Measurements from ENCODE around the gene CBL. TPM values are rescaled to one million over a fixed set of nuclear protein-coding genes. Genes with fewer than 3 reads are reported as not detected.

CBL gene
- total RNA-seq, 3 donors from 2014 or later: 18.7 to 19.6 (median 19.5) TPM

GRCh38 chr11:119314726-119315125, 108.6 kb downstream of the CBL start:
- peak overlapping the region; percentile 71 for H3K4me3 Mint-ChIP-seq
- DNase-seq: no peak
- peaks cover 19% of the 10 kb centered on the region for H3K4me1 Mint-ChIP-seq (ENCODE audit: low read depth)
- no peaks in the 10 kb centered on the region for H3K9me3 Mint-ChIP-seq
- H3K36me3 Mint-ChIP-seq (ENCODE audit: insufficient read depth): peaks cover 1% of the 10 kb centered on the region
- peaks cover 16% of the 10 kb centered on the region for H3K27me3 Mint-ChIP-seq (ENCODE audit: low read depth)
- no peak for ATAC-seq

- Mint-ChIP-seq H3K4me1 (ENCODE audit: low read depth) (peaks cover 20% of the 10 kb centered on the region), H3K27me3 (ENCODE audit: low read depth) (peaks cover 16% of the 10 kb centered on the region), H3K9me3 (no peaks in the 10 kb centered on the region), H3K36me3 (ENCODE audit: insufficient read depth) (no peaks in the 10 kb centered on the region), H3K4me3 (peak overlapping the region; percentile 71)
- DNase-seq (peak; percentile 51), ATAC-seq (peak; percentile 65 to 70)
These were observed 109.2 kb downstream of the CBL start for GRCh38 chr11:119315131-119316015.

- DNase-seq (no peak), ATAC-seq (peak in 1 of 2 donors; percentile 12)
- no peaks in the 10 kb centered on the region for H3K36me3 Mint-ChIP-seq (ENCODE audit: insufficient read depth)
- no peaks in the 10 kb centered on the region for H3K9me3 Mint-ChIP-seq
- H3K4me1 Mint-ChIP-seq (ENCODE audit: low read depth): peaks cover 20% of the 10 kb centered on the region
- H3K4me3 Mint-ChIP-seq: peak overlapping the region; percentile 71
- peaks cover 16% of the 10 kb centered on the region for H3K27me3 Mint-ChIP-seq (ENCODE audit: low read depth)
These were observed 110.0 kb downstream of the CBL start for GRCh38 chr11:119316016-119316728.

- DNase-seq (no peak), ATAC-seq (no peak)
- Mint-ChIP-seq H3K36me3 (ENCODE audit: insufficient read depth) (no peaks in the 10 kb centered on the region), H3K9me3 (no peaks in the 10 kb centered on the region), H3K4me3 (peak within 1 kb of the TSS; percentile 71), H3K27me3 (ENCODE audit: low read depth) (peaks cover 16% of the 10 kb centered on the region), H3K4me1 (ENCODE audit: low read depth) (peaks cover 24% of the 10 kb centered on the region)
These were observed 110.8 kb downstream of the CBL start, which contains the start of gene MCAM for GRCh38 chr11:119316729-119317591. TSS of gene MCAM (minus strand) at chr11:119317130. CDS start at chr11:119317101, 29 bp downstream.

GRCh38 chr11:119317592-119318239, 111.6 kb downstream of the CBL start:
- peaks cover 16% of the 10 kb centered on the region for H3K27me3 Mint-ChIP-seq (ENCODE audit: low read depth)
- no peaks in the 10 kb centered on the region for H3K9me3 Mint-ChIP-seq
- peaks cover 26% of the 10 kb centered on the region for H3K4me1 Mint-ChIP-seq (ENCODE audit: low read depth)
- no peak overlapping the region for H3K4me3 Mint-ChIP-seq
- ATAC-seq (no peak), DNase-seq (no peak)
- H3K36me3 Mint-ChIP-seq (ENCODE audit: insufficient read depth): no peaks in the 10 kb centered on the region

GRCh38 chr11:119318240-119319135, 112.3 kb downstream of the CBL start:
- Mint-ChIP-seq H3K4me1 (ENCODE audit: low read depth) (peaks cover 26% of the 10 kb centered on the region), H3K4me3 (peak overlapping the region; percentile 4), H3K27me3 (ENCODE audit: low read depth) (peaks cover 16% of the 10 kb centered on the region), H3K9me3 (no peaks in the 10 kb centered on the region), H3K36me3 (ENCODE audit: insufficient read depth) (no peaks in the 10 kb centered on the region)
- ATAC-seq: no peak
- no peak for DNase-seq

- H3K9me3 Mint-ChIP-seq: no peaks in the 10 kb centered on the region
- ATAC-seq: no peak
- peaks cover 16% of the 10 kb centered on the region for H3K27me3 Mint-ChIP-seq (ENCODE audit: low read depth)
- peaks cover 26% of the 10 kb centered on the region for H3K4me1 Mint-ChIP-seq (ENCODE audit: low read depth)
- no peak for DNase-seq
- no peaks in the 10 kb centered on the region for H3K36me3 Mint-ChIP-seq (ENCODE audit: insufficient read depth)
- H3K4me3 Mint-ChIP-seq: peak overlapping the region; percentile 15
These were observed 113.1 kb downstream of the CBL start for GRCh38 chr11:119319136-119319699.

- Mint-ChIP-seq H3K36me3 (ENCODE audit: insufficient read depth) (no peaks in the 10 kb centered on the region), H3K27me3 (ENCODE audit: low read depth) (peaks cover 16% of the 10 kb centered on the region), H3K4me1 (ENCODE audit: low read depth) (peaks cover 26% of the 10 kb centered on the region), H3K4me3 (peak overlapping the region; percentile 70), H3K9me3 (no peaks in the 10 kb centered on the region)
- ATAC-seq: no peak
- no peak for DNase-seq
These were observed 113.6 kb downstream of the CBL start for GRCh38 chr11:119319700-119320239.

GRCh38 chr11:119320240-119320775, 114.2 kb downstream of the CBL start:
- Mint-ChIP-seq H3K36me3 (ENCODE audit: insufficient read depth) (no peaks in the 10 kb centered on the region), H3K4me3 (no peak overlapping the region)

GRCh38 chr11:119320776-119321524, 114.8 kb downstream of the CBL start:
- Mint-ChIP-seq H3K27me3 (ENCODE audit: low read depth) (peaks cover 10% of the 10 kb centered on the region), H3K36me3 (ENCODE audit: insufficient read depth) (no peaks in the 10 kb centered on the region), H3K9me3 (no peaks in the 10 kb centered on the region), H3K4me3 (peak overlapping the region; percentile 79), H3K4me1 (ENCODE audit: low read depth) (peaks cover 22% of the 10 kb centered on the region)
- peak; percentile 64 to 66 for ATAC-seq
- DNase-seq: peak; percentile 30

More at GRCh38 chr11:119320240-119320775, 114.2 kb downstream of the CBL start:
- H3K9me3 Mint-ChIP-seq: no peaks in the 10 kb centered on the region
- H3K4me1 Mint-ChIP-seq (ENCODE audit: low read depth): peaks cover 25% of the 10 kb centered on the region
- ATAC-seq: no peak
- no peak for DNase-seq
- peaks cover 16% of the 10 kb centered on the region for H3K27me3 Mint-ChIP-seq (ENCODE audit: low read depth)

GRCh38 chr11:119322360-119322739, 116.2 kb downstream of the CBL start:
- Mint-ChIP-seq H3K9me3 (no peaks in the 10 kb centered on the region), H3K4me3 (no peak overlapping the region), H3K27me3 (ENCODE audit: low read depth) (peaks cover 8% of the 10 kb centered on the region), H3K36me3 (ENCODE audit: insufficient read depth) (no peaks in the 10 kb centered on the region), H3K4me1 (ENCODE audit: low read depth) (peaks cover 22% of the 10 kb centered on the region)
- no peak for DNase-seq
- ATAC-seq: no peak
